WTC11 (cell line): Measurements from ENCODE around the gene LIMA1. TPM values are rescaled to one million over a fixed set of nuclear protein-coding genes. Genes with fewer than 3 reads are reported as not detected.

Source experiments
- ATAC-seq: fragments of 200-7000 bp; cut with Tn5 transposase; 2 replicates; pipeline ENCODE4 v1.10.0; 2021; ENCODE audit warnings: mild to moderate bottlenecking, moderate library complexity
- CTCF ChIA-PET: fragments of 300-600 bp; sonication (Branson Sonifier 250); formaldehyde crosslinking; loops from one replicate; lab custom pipeline; 2021; ENCODE audit warnings: antibody characterized with exemption; lab: Charles Lee
- POLR2A ChIA-PET: fragments of 350-600 bp; sonication (Branson Sonifier 250); formaldehyde crosslinking; loops from one replicate; lab custom pipeline; 2021; ENCODE audit warnings: antibody characterized with exemption; lab: Charles Lee
- DNase-seq: peaks from one replicate; pipeline ENCODE4 v3.0.0; 2021; ENCODE audit warnings: low spot score
- H3K27ac Mint-ChIP-seq: 2 replicates; pipeline ENCODE4 v1.8.0; 2021; ENCODE audit warnings: mixed read lengths
- H3K27me3 Mint-ChIP-seq: 2 replicates; pipeline ENCODE4 v1.8.0; 2021; ENCODE audit warnings: low read depth, mild to moderate bottlenecking, moderate library complexity, mixed read lengths
- H3K36me3 Mint-ChIP-seq: 2 replicates; pipeline ENCODE4 v1.8.0; 2021; ENCODE audit warnings: mixed read lengths
- H3K4me1 Mint-ChIP-seq: 2 replicates; pipeline ENCODE4 v1.8.0; 2022; ENCODE audit warnings: mixed read lengths
- H3K4me3 Mint-ChIP-seq: 2 replicates; pipeline ENCODE4 v1.8.0; 2021; ENCODE audit warnings: mild to moderate bottlenecking, moderate library complexity, mixed read lengths
- H3K9me3 Mint-ChIP-seq: 2 replicates; pipeline ENCODE4 v1.8.0; 2021; ENCODE audit warnings: mixed read lengths
- CBFB ChIP-seq: sonication (generic); formaldehyde crosslinking; IDR thresholded peaks from 2 replicates; pipeline ENCODE4 v1.8.1; 2022; ENCODE audit warnings: mild to moderate bottlenecking, low read depth, missing genetic modification reagents
- CREB1 ChIP-seq: sonication (generic); formaldehyde crosslinking; IDR thresholded peaks from 2 replicates; pipeline ENCODE4 v1.8.0; 2023; ENCODE audit warnings: mild to moderate bottlenecking, missing genetic modification reagents
- E2F1 ChIP-seq: sonication (generic); formaldehyde crosslinking; IDR thresholded peaks from 2 replicates; pipeline ENCODE4 v1.8.0; 2022; ENCODE audit warnings: mild to moderate bottlenecking, missing genetic modification reagents
- E2F5 ChIP-seq: sonication (generic); formaldehyde crosslinking; IDR thresholded peaks from 2 replicates; pipeline ENCODE4 v1.8.1; 2022; ENCODE audit warnings: mild to moderate bottlenecking, moderate library complexity, missing genetic modification reagents
- ESRRA ChIP-seq: sonication (generic); formaldehyde crosslinking; IDR thresholded peaks from 2 replicates; pipeline ENCODE4 v1.8.1; 2022; ENCODE audit warnings: mild to moderate bottlenecking, missing genetic modification reagents, borderline replicate concordance
- HMGA2 ChIP-seq: fragments of 250-450 bp; sonication (Bioruptor Pico); IDR thresholded peaks from 2 replicates; pipeline ENCODE4 v1.4.0; 2021; ENCODE audit warnings: mild to moderate bottlenecking, moderate library complexity
- IRF2 ChIP-seq: sonication (generic); formaldehyde crosslinking; IDR thresholded peaks from 2 replicates; pipeline ENCODE4 v1.8.0; 2022; ENCODE audit warnings: low read depth, missing genetic modification reagents, borderline replicate concordance
- MXD4 ChIP-seq: fragments of 250-450 bp; sonication (Bioruptor Pico); IDR thresholded peaks from 2 replicates; pipeline ENCODE4 v1.8.0; 2021; ENCODE audit warnings: mild to moderate bottlenecking, moderate library complexity, borderline replicate concordance
- OVOL2 ChIP-seq: fragments of 250-450 bp; sonication (Bioruptor Pico); IDR thresholded peaks from 2 replicates; pipeline ENCODE4 v1.9.0; 2021; ENCODE audit warnings: mild to moderate bottlenecking, borderline replicate concordance
- TEAD4 ChIP-seq: sonication (generic); formaldehyde crosslinking; IDR thresholded peaks from 2 replicates; pipeline ENCODE4 v1.8.0; 2022; ENCODE audit warnings: mild to moderate bottlenecking, missing genetic modification reagents
- TP53 ChIP-seq: sonication (generic); formaldehyde crosslinking; IDR thresholded peaks from 2 replicates; pipeline ENCODE4 v1.8.1; 2023; ENCODE audit warnings: mild to moderate bottlenecking, missing genetic modification reagents
- ZBTB43 ChIP-seq: sonication (generic); formaldehyde crosslinking; IDR thresholded peaks from 2 replicates; pipeline ENCODE4 v1.8.1; 2023; ENCODE audit warnings: mild to moderate bottlenecking, missing genetic modification reagents
- ZNF281 ChIP-seq: sonication (generic); formaldehyde crosslinking; IDR thresholded peaks from 2 replicates; pipeline ENCODE4 v1.8.0; 2023; ENCODE audit warnings: mild to moderate bottlenecking, missing genetic modification reagents
- ZNF396 ChIP-seq: fragments of 250-450 bp; sonication (Bioruptor Pico); IDR thresholded peaks from 2 replicates; pipeline ENCODE4 v1.8.0; 2021; ENCODE audit warnings: mild to moderate bottlenecking, moderate library complexity, borderline replicate concordance
- ZNF416 ChIP-seq: fragments of 250-450 bp; sonication (Bioruptor Pico); IDR thresholded peaks from 2 replicates; pipeline ENCODE4 v1.9.0; 2021; ENCODE audit warnings: mild to moderate bottlenecking, inconsistent platforms
- ZNF671 ChIP-seq: fragments of 250-450 bp; sonication (Bioruptor Pico); IDR thresholded peaks from 2 replicates; pipeline ENCODE4 v1.8.0; 2021; ENCODE audit warnings: mild to moderate bottlenecking
- total RNA-seq: library from RNA; stranded (reverse); gene quantifications from 3 replicates; pipeline ENCODE4 v1.2.3, GENCODE V29; 2021
- TF ChIP-seq, protein P1 (sequence below): fragments of 250-450 bp; sonication (Bioruptor Pico); IDR thresholded peaks from 2 replicates; pipeline ENCODE4 v1.9.0; 2021; ENCODE audit warnings: mild to moderate bottlenecking
- TF ChIP-seq, protein P2 (sequence below): sonication (generic); formaldehyde crosslinking; IDR thresholded peaks from 2 replicates; pipeline ENCODE4 v1.8.1; 2023; ENCODE audit warnings: mild to moderate bottlenecking, missing genetic modification reagents

The LIMA1 gene
- total RNA-seq, 1 experiment from 2014 or later = 41.2 TPM

- ATAC-seq (no peak), DNase-seq (no peak)
- CTCF ChIA-PET = no interaction called here
- POLR2A ChIA-PET = no interaction called here
- Mint-ChIP-seq H3K4me3 (no peak overlapping the region), H3K9me3 (peaks cover 5% of the 10 kb centered on the region; the same call in 1 of the 2 replicates), H3K36me3 (no peaks in the 10 kb centered on the region), H3K4me1 (no peaks in the 10 kb centered on the region), H3K27ac (no peak overlapping the region), H3K27me3 (no peaks in the 10 kb centered on the region)
- TF ChIP-seq E2F5 (CRISPR knock-in tag) (no peak), TP53 (CRISPR knock-in tag) (no peak), IRF2 (CRISPR knock-in tag) (no peak), ZNF416 (CRISPR knock-in tag) (no peak), ESRRA (CRISPR knock-in tag) (no peak), TEAD4 (CRISPR knock-in tag) (no peak), ZBTB43 (CRISPR knock-in tag) (no peak), OVOL2 (CRISPR knock-in tag) (no peak)
Observed at GRCh38 chr12:50258167-50258551, 25.2 kb downstream of the LIMA1 start.

- ChIA-PET POLR2A (interaction anchor here (0.7 kb wide), 1 partner anchor 35 kb away, joined by 3 read pairs; no protein-coding TSS in a partner anchor), CTCF (no interaction called here)
- ATAC-seq (no peak), DNase-seq (no peak)
- Mint-ChIP-seq H3K36me3 (no peaks in the 10 kb centered on the region), H3K4me1 (no peaks in the 10 kb centered on the region), H3K27me3 (no peaks in the 10 kb centered on the region), H3K9me3 (peaks cover 4% of the 10 kb centered on the region; the same call in 1 of the 2 replicates), H3K4me3 (no peak overlapping the region), H3K27ac (no peak overlapping the region)
- TF ChIP-seq E2F1 (CRISPR knock-in tag) (no peak), E2F5 (CRISPR knock-in tag) (no peak), CBFB (CRISPR knock-in tag) (no peak), ZNF396 (no peak)
- TF ChIP-seq, protein P1, sequence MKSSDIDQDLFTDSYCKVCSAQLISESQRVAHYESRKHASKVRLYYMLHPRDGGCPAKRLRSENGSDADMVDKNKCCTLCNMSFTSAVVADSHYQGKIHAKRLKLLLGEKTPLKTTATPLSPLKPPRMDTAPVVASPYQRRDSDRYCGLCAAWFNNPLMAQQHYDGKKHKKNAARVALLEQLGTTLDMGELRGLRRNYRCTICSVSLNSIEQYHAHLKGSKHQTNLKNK = no peak
- TF ChIP-seq, protein P2, sequence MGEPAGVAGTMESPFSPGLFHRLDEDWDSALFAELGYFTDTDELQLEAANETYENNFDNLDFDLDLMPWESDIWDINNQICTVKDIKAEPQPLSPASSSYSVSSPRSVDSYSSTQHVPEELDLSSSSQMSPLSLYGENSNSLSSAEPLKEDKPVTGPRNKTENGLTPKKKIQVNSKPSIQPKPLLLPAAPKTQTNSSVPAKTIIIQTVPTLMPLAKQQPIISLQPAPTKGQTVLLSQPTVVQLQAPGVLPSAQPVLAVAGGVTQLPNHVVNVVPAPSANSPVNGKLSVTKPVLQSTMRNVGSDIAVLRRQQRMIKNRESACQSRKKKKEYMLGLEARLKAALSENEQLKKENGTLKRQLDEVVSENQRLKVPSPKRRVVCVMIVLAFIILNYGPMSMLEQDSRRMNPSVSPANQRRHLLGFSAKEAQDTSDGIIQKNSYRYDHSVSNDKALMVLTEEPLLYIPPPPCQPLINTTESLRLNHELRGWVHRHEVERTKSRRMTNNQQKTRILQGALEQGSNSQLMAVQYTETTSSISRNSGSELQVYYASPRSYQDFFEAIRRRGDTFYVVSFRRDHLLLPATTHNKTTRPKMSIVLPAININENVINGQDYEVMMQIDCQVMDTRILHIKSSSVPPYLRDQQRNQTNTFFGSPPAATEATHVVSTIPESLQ (CRISPR knock-in tag) = no peak
Observed at GRCh38 chr12:50257236-50258166, 25.8 kb downstream of the LIMA1 start.

- no peak for TF ChIP-seq ZNF281
- TF ChIP-seq OVOL2 (CRISPR knock-in tag) = no peak
- no peak for TF ChIP-seq HMGA2 (CRISPR knock-in tag)
- TF ChIP-seq ZNF671 (CRISPR knock-in tag) = no peak
- TF ChIP-seq, protein P2 (CRISPR knock-in tag) = no peak
- no peak for TF ChIP-seq MXD4
- TF ChIP-seq CREB1 (CRISPR knock-in tag) = no peak
- no peaks in the 10 kb centered on the region for H3K4me1 Mint-ChIP-seq
- H3K36me3 Mint-ChIP-seq = no peaks in the 10 kb centered on the region
- ChIA-PET POLR2A (interaction anchor here (0.7 kb wide), 1 partner anchor 34 kb away, joined by 3 read pairs; no protein-coding TSS in a partner anchor), CTCF (no interaction called here)
- no peaks in the 10 kb centered on the region for H3K27me3 Mint-ChIP-seq
- peaks cover 4% of the 10 kb centered on the region; the same call in 1 of the 2 replicates for H3K9me3 Mint-ChIP-seq
- H3K4me3 Mint-ChIP-seq = no peak overlapping the region
- H3K27ac Mint-ChIP-seq = no peak overlapping the region
- DNase-seq (no peak), ATAC-seq (no peak)
Observed at GRCh38 chr12:50256761-50257160, 26.6 kb downstream of the LIMA1 start.
